Fibroblast of skin of right quadriceps (primary cell): ENCODE data around the gene SLC1A2.

Experiments used
- DNase-seq: peaks from one replicate; pipeline ENCODE4 v3.0.0-alpha.2; 2013

The SLC1A2 gene

DNA sequence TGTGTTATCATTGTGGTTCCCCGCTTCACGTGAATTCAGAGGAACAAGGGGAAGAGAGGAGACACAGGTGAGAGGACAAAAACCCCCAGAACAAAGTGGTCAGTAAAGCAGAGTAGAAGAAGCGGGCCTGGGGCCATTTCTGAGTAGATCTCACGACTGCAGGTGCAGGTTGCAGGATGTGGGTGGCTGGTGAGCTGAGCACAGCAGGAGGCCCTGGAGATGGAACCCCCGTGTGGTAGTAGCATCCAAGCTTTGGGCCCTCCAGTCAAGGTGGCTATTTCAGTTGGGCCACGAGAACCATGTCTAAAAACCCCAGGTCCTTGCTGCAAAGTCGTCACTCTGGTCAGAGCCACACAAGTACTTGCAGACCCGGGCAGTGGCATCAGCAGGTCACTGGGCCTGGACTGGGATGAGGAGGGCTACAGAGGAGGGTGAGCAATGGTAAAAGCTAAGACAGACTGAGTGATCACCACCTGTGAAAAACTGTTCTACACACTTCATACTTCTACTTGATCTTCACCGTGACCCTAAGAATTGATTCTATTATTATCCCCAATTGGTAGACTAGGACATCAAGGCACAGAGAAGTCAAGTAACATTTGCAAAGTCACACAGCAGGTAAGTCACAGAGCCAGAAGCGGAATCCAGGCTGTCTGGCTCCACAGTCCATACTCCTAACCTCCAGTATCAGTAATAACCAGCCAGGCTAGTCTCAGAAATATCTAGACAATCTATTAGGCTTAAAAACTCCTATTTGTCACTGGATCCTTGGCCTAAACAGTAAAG is 43.8 kb downstream of the SLC1A2 start:
- DNase-seq: no peak

DNA sequence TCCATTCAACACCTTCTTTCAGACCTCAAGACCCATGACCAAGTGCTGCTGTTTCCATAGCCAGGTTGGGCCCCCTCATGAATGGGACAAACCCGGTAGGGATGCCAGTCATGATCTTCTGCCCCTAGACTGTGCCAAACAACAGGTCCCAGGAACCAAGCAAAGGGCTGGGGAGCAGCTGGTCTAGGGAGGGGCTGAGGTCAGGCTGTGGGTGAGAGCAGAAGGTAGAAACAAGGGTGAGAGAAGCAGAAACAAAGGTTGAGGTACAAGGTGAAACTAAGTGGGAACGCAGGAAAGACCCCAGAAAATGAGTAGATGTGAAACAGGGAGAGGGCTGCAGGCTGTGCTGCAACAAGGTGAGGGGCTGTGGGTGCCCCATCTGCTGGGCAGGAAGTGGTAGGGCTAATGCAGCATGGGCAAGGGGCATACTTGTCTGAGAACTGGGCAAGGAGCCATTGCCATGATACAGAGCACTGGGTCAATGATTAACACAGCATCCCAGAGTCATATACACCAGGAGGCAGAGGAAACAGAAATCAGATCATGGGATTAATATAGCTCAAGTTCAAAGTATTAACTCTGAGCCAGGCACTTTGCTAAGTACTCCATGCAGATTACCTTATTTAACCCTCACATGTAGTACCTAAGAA is 45.9 kb downstream of the SLC1A2 start:
- DNase-seq: no peak

DNA sequence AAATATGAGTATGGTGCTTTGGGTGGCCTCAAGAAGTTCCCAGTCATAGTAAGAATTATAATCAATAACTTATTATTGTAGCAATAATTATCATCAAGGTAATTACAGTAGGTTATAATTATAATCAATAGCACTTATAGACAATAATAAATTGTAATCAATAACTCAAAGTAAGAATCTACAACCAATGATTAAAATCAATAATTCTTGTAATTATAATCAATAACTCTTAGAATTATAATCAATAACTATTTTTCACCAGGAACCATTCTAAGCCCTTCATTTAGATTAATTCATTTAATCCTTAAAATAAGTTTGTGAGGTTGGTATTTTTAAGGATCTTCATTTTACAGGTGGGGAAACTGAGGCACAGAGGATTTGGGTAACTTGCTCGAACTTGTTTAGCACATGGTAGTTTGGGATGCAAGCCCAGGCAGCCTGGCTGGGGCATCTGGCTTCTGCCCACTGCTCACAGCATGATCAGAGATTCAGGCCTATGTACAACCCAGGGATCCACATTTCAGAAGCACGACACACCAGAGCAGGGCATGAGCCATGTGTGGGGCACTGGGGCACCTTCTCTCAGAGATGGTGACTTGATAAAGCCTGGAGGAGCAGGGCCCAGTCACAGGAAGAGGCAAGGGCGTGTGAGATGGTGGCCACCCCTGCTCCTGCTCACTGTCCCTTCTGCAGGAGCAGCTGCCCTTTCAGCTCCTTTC is 46.6 kb downstream of the SLC1A2 start:
- DNase-seq: no peak

- DNase-seq: peak; percentile 82
These were observed 51.9 kb downstream of the SLC1A2 start for GRCh38 chr11:35367491-35367890.

- no peak for DNase-seq
These were observed 52.6 kb downstream of the SLC1A2 start for GRCh38 chr11:35366798-35367197.

DNA sequence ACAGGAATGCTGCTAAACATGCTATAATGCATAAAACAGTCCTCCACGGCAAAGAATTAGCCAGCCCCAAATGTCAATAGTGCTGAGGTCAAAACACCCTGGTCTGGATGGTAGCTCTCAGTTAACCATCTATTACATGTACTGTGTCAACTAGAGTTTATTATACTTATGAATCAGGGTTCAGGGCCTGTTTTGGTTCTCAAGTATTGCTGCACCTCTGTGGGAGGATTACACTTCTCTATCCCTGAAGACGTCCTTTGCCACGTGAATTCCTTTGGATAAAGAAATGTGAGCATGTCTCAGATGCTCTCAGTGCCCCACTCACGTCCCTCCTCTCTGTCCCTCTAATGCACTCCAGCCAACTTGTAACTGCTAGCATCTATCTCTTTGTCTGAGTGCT is 53.4 kb downstream of the SLC1A2 start:
- DNase-seq: no peak

DNA sequence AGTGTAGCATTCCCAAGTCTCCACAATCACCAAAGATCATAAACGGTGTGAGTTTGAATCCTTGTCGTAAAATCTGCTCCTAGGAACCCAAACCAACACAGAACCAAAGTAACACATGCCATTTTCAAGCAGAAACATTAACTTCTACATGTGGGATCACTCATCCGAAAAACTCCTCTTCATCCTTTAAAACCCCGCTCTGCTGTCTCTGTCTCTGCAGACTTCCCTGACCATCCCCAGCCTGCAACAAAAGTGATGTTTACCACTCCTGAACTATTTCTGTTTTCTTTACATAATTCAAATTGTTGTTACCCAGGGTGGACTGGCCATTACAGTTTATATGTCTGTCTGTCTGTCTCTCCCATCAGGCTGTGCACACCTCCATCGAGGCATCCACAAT is 54.0 kb downstream of the SLC1A2 start:
- DNase-seq: no peak

GRCh38 chr11:35363854-35364780 is 55.2 kb downstream of the SLC1A2 start:
- peak; percentile 88 for DNase-seq

DNA sequence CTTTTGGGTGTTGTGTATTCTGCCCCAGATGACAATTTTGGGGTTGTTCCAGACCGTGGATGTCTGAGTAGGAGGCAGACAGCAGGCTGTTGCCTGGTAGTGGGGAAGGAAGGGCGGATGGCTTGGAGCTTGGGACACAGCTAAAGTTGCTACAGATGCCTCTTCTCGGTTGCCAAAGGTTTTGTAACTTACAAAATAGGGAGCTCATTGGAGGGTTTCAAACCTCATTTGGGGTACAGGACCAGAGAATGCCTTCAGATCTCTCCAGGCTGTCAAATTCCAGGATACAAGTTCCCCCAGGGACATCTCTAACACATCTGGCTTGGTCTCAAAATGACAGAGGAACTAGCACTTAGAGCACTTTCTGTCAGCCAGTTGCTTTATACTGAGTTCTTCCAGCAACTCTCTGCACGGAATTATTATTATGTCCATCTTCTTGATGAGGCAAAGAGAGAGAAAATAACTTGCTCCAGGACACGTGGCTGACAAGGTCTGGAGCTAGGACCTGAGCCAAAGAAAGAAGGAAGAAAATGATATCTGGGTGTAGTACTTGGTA is 56.0 kb downstream of the SLC1A2 start:
- DNase-seq: no peak

DNA sequence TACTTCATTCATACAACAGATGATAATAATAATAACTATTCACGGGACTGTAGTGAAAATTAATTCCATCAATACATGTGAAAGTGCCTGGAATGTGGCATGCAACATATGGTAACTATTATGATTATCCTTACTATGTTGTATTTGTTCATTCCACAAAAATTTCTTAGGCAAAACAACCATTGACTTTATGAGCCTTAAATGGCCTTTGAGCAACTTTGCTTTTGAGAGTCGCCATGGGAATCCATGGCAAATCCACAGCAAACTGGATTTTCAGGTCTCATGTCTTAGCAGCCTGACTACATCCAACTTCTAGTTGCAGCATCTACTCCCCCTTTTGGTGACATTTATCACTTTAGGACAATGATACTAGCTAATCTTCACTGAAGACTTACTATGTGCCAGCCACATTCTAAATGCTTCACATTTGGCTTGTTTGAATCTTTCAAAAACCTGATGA is 56.8 kb downstream of the SLC1A2 start:
- DNase-seq: peak; percentile 84

DNA sequence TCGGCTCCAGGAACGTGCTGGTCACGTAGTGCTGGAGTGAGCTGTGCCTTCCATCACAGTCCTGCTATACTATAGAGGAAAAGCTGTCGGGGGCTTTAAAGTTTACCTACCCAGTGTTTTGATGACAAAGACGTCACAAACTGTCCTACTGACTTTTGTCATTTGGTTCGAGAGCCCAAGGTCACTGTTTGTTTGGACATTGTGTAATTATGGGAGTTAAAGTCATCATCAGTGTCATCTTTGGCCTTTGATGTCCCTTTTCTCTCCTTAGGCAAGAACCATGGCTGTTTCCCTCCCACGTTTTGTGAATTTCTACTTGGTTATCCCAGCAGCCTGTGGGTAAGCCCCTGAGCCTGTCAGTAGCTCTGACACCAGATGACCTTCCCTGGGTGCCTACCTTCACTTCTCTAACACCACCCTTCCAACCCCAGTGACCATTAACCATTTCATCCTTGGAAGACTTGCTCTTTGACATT is 59.3 kb downstream of the SLC1A2 start:
- no peak for DNase-seq

DNA sequence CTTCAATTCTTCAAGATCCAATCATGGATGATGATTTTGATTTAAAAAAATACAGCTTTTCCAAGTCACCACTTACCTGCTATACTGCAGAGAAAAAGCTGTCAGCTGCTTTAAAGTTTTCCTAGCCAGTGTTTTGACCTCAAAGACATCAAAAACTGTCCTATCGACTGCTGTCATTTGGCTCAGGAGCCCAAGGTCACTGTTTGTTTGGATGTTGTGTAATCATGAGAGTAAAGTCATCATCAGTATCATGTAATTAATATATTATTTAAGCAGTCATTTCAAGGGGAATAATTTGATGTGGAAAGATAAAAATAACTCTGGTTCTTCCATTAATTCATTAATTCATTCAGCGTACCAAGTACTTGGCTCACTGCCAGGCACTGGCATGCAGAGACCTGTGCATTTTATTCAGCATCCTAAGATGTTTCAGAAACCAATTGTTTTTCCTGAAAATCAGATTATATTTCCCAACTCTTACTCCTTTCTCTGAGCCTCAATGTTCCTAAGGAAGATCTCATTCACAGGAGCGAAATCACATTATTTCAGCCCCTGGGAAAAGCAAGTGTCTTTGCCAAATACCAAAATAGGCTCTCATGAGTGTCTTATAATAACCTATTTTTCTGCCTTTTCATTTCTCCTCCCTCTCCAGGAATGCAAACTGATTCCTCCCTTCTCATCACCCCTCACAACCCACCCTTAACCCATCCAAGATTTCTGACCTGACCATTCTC is 59.9 kb downstream of the SLC1A2 start:
- DNase-seq: no peak

GRCh38 chr11:35358391-35358790 is 61.0 kb downstream of the SLC1A2 start:
- DNase-seq: no peak

DNA sequence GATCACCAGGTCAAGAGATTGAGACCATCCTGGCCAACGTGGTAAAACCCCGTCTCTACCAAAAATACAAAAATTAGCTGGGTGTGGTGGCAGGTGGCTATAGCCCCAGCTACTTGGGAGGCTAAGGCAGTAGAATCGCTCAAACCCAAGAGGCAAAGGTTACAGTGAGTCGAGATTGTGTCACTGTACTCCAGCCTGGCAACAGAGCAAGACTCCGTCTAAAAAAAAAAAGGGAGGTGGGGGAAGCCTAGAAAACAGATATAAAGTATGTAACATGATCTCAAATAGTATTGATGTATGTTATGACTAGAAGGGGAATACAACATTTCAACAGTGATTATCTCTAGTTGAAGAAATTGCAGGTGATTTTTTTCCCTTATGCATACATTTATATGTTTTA is 61.4 kb downstream of the SLC1A2 start:
- DNase-seq: peak; percentile 74

DNA sequence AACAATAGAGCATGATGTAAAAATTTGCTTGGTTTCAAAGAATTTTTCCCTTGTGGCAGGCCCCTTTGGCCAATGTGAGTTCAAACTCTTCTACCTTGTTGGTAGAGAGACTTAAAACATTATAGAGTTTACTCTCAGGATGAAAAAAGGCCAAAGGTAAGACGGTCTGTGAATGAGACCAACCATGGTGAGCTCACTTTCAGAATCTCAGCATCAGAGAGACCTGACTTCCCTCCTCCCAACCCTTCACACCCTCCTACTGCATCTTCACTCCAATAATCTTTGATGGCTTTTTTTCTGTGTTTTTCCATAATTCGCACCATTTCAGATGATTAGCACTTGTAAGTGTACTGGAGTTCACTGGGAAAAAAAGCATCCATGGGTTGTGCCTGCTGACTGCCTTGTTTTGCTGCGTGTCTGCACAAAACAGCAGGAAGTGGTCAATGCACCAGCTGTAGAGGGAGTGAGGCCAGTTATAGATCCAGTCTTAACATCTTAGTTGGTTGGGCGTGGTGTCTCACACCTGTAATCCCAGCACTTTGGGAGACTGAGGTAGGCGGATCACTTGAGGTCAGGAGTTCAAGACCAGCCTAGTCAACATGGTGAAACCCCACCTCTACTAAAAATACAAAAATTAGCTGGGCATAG is 64.1 kb downstream of the SLC1A2 start:
- no peak for DNase-seq

- DNase-seq: peak; percentile 79
These were observed 64.7 kb downstream of the SLC1A2 start for GRCh38 chr11:35354644-35355043.

DNA sequence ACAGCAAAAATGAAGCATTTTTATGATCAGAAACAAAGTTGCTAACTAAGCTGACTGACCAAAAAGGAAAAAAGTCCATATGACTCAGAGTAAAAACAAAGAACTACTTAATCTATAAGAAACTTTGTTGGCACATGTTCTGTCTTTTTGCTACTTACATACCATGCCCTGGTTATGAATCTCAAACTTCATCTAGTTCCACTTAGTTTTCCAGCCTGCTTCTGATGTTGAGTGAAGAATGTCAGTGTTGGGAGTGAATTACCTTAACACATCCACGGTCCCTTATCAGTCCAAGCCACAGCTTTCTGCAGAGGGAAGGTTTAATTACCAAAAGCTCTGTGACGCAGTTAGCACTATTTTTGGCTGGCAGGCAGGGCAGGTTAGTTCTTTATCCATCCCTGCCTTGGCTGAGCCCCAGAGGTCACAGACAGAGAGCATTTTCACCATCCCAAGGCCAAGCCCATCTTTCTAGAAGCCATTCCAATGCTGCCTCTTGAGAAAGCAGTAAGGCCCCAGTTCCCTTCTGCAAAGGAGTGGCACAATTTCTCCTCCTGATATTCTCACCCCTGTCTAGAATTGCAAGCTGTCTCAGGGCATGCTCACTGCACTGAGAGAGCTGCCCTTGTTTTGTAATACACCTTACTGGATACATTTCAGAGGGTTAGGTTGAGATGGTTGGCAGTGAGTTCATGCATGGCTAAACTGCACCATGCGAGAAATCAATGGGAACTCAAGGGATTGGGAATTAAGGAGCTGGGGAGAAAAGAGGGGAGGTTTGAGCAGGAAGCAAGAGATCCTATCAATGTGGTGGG is 67.1 kb downstream of the SLC1A2 start:
- peak; percentile 79 for DNase-seq

GRCh38 chr11:35349897-35350296 is 69.5 kb downstream of the SLC1A2 start:
- no peak for DNase-seq

DNA sequence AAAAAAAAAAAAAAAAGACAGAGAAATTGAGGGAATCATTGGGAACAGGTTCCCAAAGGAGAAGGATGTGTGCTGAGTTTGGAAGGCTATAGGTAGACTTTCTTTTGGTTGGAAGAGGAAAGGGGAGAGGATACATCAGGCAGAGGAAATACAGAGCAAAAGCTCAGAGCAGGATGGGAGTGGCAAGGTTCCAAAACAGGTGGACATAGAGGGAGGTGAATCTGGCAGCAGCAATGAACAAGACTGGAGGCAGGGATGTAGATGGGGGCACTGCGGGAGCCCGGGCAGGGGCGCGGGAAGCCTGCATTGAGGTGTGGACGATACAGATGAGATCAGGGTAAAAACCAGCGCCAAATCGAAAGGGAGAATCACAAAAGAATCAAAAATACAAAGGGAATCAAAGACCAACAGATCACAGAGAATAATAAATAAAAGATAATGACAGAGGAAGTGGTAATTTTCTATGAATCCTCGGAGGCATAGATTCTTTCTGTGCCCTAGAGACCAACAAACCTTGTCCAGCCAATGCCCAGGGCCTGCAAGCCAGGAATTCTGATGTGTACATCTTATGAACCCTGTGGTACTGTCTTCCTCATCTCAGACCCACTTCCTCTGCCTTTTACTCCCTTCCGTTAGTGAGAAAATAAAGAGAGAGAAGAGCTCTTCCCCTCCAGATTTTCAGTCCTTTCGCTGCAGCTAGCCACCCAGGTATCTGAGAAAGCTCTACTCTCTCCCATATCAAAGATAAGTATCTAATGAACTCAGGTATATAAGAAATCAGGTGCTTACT is 70.3 kb downstream of the SLC1A2 start:
- no peak for DNase-seq
